OCI-LY7 (cell line): ENCODE results near the gene EPB41L2. TPM values are rescaled to one million over a fixed set of nuclear protein-coding genes. Genes with fewer than 3 reads are reported as not detected.

Experiments used
- BruUV-seq: library from RNA; stranded (reverse); fragments of 400-500 nt; replicated peaks from 2 replicates; lab custom pipeline; 2021; lab: Mats Ljungman, UMichigan
- CTCF ChIA-PET: fragments of 300-600 bp; sonication (Branson Sonifier 250); formaldehyde crosslinking; loops from one replicate; lab custom pipeline; 2022; ENCODE audit warnings: antibody characterized with exemption; ENCODE audit not compliant: unreplicated experiment; lab: Charles Lee
- POLR2A ChIA-PET: fragments of 300-600 bp; sonication (Branson Sonifier 250); formaldehyde crosslinking; loops from one replicate; lab custom pipeline; 2022; ENCODE audit warnings: antibody characterized with exemption; lab: Charles Lee
- DNase-seq: peaks from one replicate; pipeline ENCODE4 v3.0.0-alpha.2; 2015; ENCODE audit warnings: low spot score
- H2AFZ ChIP-seq: fragments of 200-600 bp; sonication (generic), shearing (Covaris generic); 2 replicates; pipeline ENCODE4 v1.6.1; 2014; ENCODE audit warnings: mild to moderate bottlenecking, antibody characterized with exemption, low read length, moderate library complexity
- H3K27ac ChIP-seq: fragments of 200-600 bp; sonication (generic); 2 replicates; pipeline ENCODE4 v1.5.1; 2014; ENCODE audit warnings: mixed run types, low read depth, mild to moderate bottlenecking, moderate library complexity, low read length, inconsistent platforms; ENCODE audit not compliant: poor library complexity, severe bottlenecking
- H3K36me3 ChIP-seq: fragments of 200-600 bp; sonication (generic); 2 replicates; pipeline ENCODE4 v1.6.1; 2014; ENCODE audit warnings: mild to moderate bottlenecking, antibody characterized with exemption, low read length, moderate library complexity, mixed read lengths; ENCODE audit not compliant: insufficient read depth
- H3K4me1 ChIP-seq: fragments of 200-600 bp; sonication (generic); 2 replicates; pipeline ENCODE4 v1.5.1; 2014; ENCODE audit warnings: mild to moderate bottlenecking, low read length; ENCODE audit not compliant: insufficient read depth, poor library complexity, severe bottlenecking
- H3K4me2 ChIP-seq: fragments of 200-600 bp; sonication (generic); 2 replicates; pipeline ENCODE4 v1.6.1; 2014; ENCODE audit warnings: mild to moderate bottlenecking, low read length
- H3K4me3 ChIP-seq: fragments of 200-600 bp; sonication (generic); 2 replicates; pipeline ENCODE4 v1.5.1; 2014; ENCODE audit warnings: mild to moderate bottlenecking, low read depth, low read length; ENCODE audit not compliant: poor library complexity, severe bottlenecking
- H3K79me2 ChIP-seq: fragments of 200-600 bp; sonication (generic); 2 replicates; pipeline ENCODE4 v1.6.1; 2016; ENCODE audit warnings: low read depth, mild to moderate bottlenecking, low read length, moderate library complexity, mixed read lengths; ENCODE audit not compliant: insufficient read depth
- H3K9me2 ChIP-seq: fragments of 200-600 bp; sonication (generic); 2 replicates; pipeline ENCODE4 v1.6.1; 2016; ENCODE audit warnings: mild to moderate bottlenecking, low read length, mixed read lengths; ENCODE audit not compliant: insufficient read depth
- H3K9me3 ChIP-seq: fragments of 200-600 bp; sonication (generic); 2 replicates; pipeline ENCODE4 v1.6.1; 2014; ENCODE audit warnings: mild to moderate bottlenecking, mixed run types, low read length, mixed read lengths
- H4K20me1 ChIP-seq: fragments of 200-600 bp; sonication (generic); 2 replicates; pipeline ENCODE4 v1.6.1; 2014; ENCODE audit warnings: mild to moderate bottlenecking, antibody characterized with exemption, low read length, moderate library complexity, mixed read lengths; ENCODE audit not compliant: insufficient read depth
- EZH2phosphoT487 ChIP-seq: fragments of 200-600 bp; sonication (generic); IDR thresholded peaks from 2 replicates; pipeline ENCODE4 v1.6.1; 2018; ENCODE audit warnings: low read depth, borderline replicate concordance, mild to moderate bottlenecking, mixed run types, antibody characterized with exemption, low read length, moderate library complexity, mixed read lengths
- intact Hi-C: fragments of 100-400 bp; cut with micrococcal nuclease; formaldehyde crosslinking; loops from one replicate; pipeline ENCODE4 v1.10.0; 2022; ENCODE audit not compliant: unreplicated experiment
- total RNA-seq, 2 experiments: library from RNA; depleted of rRNA in 1 of 2; stranded (reverse); fragments of >200 nt in 1 of 2; shearing (Covaris generic) in 1 of 2; gene quantifications; 2 replicates each; pipeline ENCODE4 v1.2.3, GENCODE V29; 2014 to 2022
- TF ChIP-seq, protein P1 (sequence below): fragments of 200-600 bp; sonication (generic); conservative IDR thresholded peaks from 2 replicates; pipeline ENCODE4 v1.5.1; 2014; ENCODE audit warnings: mild to moderate bottlenecking, antibody characterized with exemption, low read length, moderate library complexity, mixed read lengths

The EPB41L2 gene
- total RNA-seq, 2 experiments from 2014 or later: 36.7 to 138 TPM

DNA sequence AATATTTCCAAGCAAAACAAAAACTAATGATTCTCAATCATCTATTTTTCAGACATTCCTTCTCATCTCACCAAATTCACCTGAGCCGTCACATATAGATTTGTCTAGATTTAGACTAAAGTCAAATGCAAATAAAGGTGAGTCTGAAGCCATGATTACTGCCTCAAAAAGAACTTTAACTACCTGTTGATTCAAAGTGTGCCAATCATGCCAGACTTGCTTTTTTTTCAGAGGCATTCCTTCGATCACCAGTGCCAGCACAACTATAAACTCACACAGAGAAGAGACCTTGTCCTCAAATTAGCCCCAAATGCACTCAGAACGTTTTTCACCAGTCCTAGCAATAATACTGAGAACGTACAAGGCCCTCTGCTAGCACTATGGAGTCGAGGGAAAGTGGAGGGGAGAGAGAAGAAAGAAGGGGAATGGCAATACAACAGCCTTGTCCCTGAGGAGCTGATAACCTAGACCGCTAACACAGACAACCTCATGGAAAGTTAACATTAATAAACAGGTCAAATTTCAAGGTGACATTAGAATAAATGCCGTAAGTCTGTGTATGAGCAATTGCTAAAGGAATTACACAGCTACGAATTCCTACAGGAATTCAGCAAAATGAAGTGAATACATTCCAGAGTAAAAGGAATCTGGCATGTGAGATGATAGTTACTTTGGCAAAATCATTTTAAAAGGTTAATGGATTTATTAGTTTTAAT lies 60.9 kb downstream of the EPB41L2 start:
- POLR2A ChIA-PET: no interaction called here
- Histone ChIP-seq H3K36me3 (no peaks in the 10 kb centered on the region; the same call in 1 of the 2 replicates), H3K9me2 (no peaks in the 10 kb centered on the region), H2AFZ (no peak overlapping the region), H3K9me3 (peaks cover 5% of the 10 kb centered on the region; the same call in 1 of the 2 replicates), H3K27ac (no peak overlapping the region), H4K20me1 (peaks cover 28% of the 10 kb centered on the region), H3K4me2 (no peak overlapping the region), H3K79me2 (peaks cover 41% of the 10 kb centered on the region; the same call in 1 of the 2 replicates), H3K4me3 (no peak overlapping the region), H3K4me1 (no peaks in the 10 kb centered on the region)
- no peak for TF ChIP-seq EZH2phosphoT487
- TF ChIP-seq, protein P1, sequence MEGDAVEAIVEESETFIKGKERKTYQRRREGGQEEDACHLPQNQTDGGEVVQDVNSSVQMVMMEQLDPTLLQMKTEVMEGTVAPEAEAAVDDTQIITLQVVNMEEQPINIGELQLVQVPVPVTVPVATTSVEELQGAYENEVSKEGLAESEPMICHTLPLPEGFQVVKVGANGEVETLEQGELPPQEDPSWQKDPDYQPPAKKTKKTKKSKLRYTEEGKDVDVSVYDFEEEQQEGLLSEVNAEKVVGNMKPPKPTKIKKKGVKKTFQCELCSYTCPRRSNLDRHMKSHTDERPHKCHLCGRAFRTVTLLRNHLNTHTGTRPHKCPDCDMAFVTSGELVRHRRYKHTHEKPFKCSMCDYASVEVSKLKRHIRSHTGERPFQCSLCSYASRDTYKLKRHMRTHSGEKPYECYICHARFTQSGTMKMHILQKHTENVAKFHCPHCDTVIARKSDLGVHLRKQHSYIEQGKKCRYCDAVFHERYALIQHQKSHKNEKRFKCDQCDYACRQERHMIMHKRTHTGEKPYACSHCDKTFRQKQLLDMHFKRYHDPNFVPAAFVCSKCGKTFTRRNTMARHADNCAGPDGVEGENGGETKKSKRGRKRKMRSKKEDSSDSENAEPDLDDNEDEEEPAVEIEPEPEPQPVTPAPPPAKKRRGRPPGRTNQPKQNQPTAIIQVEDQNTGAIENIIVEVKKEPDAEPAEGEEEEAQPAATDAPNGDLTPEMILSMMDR: no peak
- CTCF ChIA-PET: no interaction called here
- intact Hi-C loops: no loop called here
- no TSS peak for BruUV-seq
- no peak for DNase-seq

DNA sequence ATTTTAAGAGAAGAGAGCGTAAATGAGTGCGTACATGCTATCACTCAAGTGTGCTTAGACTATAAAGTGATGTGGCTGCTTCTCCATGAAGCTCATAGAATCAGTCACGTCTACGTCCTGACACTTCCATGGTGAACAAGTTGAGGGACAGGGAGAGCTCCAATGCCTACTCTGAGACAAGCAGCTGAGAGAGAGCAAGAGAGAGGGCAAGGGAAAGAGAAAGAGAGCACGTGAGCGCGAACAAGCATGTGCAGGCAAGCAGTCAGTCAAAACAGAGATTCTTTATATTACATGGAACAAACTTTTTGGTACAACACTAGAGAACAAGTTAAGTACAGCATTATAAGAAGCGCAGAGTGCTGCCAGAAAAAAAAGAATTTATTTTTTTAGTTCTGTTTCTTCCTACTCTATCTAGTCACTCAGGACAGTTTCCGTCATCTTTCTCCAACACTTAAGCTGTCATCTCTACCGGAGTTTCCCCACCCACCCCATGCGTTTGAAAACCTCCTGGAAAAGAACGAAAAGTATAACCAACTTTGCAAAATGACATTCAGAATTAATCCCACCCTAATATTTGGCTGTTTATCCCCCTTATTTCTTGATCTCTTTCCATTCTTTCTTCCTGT lies 61.8 kb downstream of the EPB41L2 start:
- H3K27ac ChIP-seq: no peak overlapping the region
- CTCF ChIA-PET: no interaction called here
- no peaks in the 10 kb centered on the region for H3K4me1 ChIP-seq
- peaks cover 41% of the 10 kb centered on the region; the same call in 1 of the 2 replicates for H3K79me2 ChIP-seq
- no peaks in the 10 kb centered on the region for H3K36me3 ChIP-seq
- no TSS peak for BruUV-seq
- H3K4me2 ChIP-seq: no peak overlapping the region
- TF ChIP-seq, protein P1: no peak
- no peak for TF ChIP-seq EZH2phosphoT487
- intact Hi-C loops: no loop called here
- no peaks in the 10 kb centered on the region for H3K9me2 ChIP-seq
- no peak overlapping the region for H2AFZ ChIP-seq
- peaks cover 28% of the 10 kb centered on the region for H4K20me1 ChIP-seq
- POLR2A ChIA-PET: interaction anchor here (0.5 kb wide), 2 partner anchors 100 to 1189 kb away, joined by 3 to 4 read pairs; no protein-coding TSS in a partner anchor
- no peak for DNase-seq
- H3K9me3 ChIP-seq: no peaks in the 10 kb centered on the region
- no peak overlapping the region for H3K4me3 ChIP-seq
